ENCODE results near the gene SLC35F3. TPM values are rescaled to one million over a fixed set of nuclear protein-coding genes. Genes with fewer than 3 reads are reported as not detected.

Gene SLC35F3
- total RNA-seq, 1 experiment from 2014 or later = 22.7 TPM

- DNase-seq (ENCODE audit: low spot score) = no peak
- Histone ChIP-seq H3K9me3 (ENCODE audit: low read depth, low read length, poor library complexity, severe bottlenecking) (peaks cover 4% of the 10 kb centered on the region), H3K4me1 (ENCODE audit: insufficient read depth, low read length, poor library complexity, severe bottlenecking) (no peaks in the 10 kb centered on the region), H3K27ac (ENCODE audit: low read depth, low read length, poor library complexity, severe bottlenecking) (no peak overlapping the region), H3K36me3 (ENCODE audit: insufficient read depth, low read length, poor library complexity, severe bottlenecking) (no peaks in the 10 kb centered on the region), H3K27me3 (replicated peaks; ENCODE audit: insufficient read depth, low read depth, low read length, poor library complexity) (peaks cover 16% of the 10 kb centered on the region), H3K4me3 (ENCODE audit: low read depth, low read length, poor library complexity, severe bottlenecking) (no peak overlapping the region)
- no TSS peak for BruUV-seq (replicated peaks)
- no peak for TF ChIP-seq CTCF (conservative IDR thresholded peaks at IDR 0.05; ENCODE audit: low read depth, low read length)
- no peak for TF ChIP-seq EZH2 (IDR thresholded peaks at IDR 0.05; ENCODE audit: borderline replicate concordance, low read depth, low read length, poor library complexity, severe bottlenecking)
- POLR2A ChIA-PET (ENCODE audit: low non-redundant PET) = no interaction called here
- CTCF ChIA-PET = no interaction called here
- intact Hi-C loops (cut with micrococcal nuclease; ENCODE audit: unreplicated experiment) = no loop called here
Observed at GRCh38 chr1:233867028-233867427, 37.4 kb upstream of the SLC35F3 start.

GRCh38 chr1:233868461-233868860 is 36.0 kb upstream of the SLC35F3 start:
- POLR2A ChIA-PET (ENCODE audit: low non-redundant PET) = no interaction called here
- Histone ChIP-seq H3K36me3 (ENCODE audit: insufficient read depth, low read length, poor library complexity, severe bottlenecking) (no peaks in the 10 kb centered on the region), H3K27me3 (replicated peaks; ENCODE audit: insufficient read depth, low read depth, low read length, poor library complexity) (peaks cover 3% of the 10 kb centered on the region), H3K9me3 (ENCODE audit: low read depth, low read length, poor library complexity, severe bottlenecking) (peaks cover 4% of the 10 kb centered on the region), H3K27ac (ENCODE audit: low read depth, low read length, poor library complexity, severe bottlenecking) (no peak overlapping the region), H3K4me1 (ENCODE audit: insufficient read depth, low read length, poor library complexity, severe bottlenecking) (no peaks in the 10 kb centered on the region), H3K4me3 (ENCODE audit: low read depth, low read length, poor library complexity, severe bottlenecking) (no peak overlapping the region)
- no TSS peak for BruUV-seq (replicated peaks)
- no peak for DNase-seq (ENCODE audit: low spot score)
- CTCF ChIA-PET = no interaction called here
- intact Hi-C loops (cut with micrococcal nuclease; ENCODE audit: unreplicated experiment) = no loop called here
- TF ChIP-seq CTCF (conservative IDR thresholded peaks at IDR 0.05; ENCODE audit: low read depth, low read length) (no peak), EZH2 (IDR thresholded peaks at IDR 0.05; ENCODE audit: borderline replicate concordance, low read depth, low read length, poor library complexity, severe bottlenecking) (no peak)

GRCh38 chr1:233869680-233870079 is 34.8 kb upstream of the SLC35F3 start:
- CTCF ChIA-PET = no interaction called here
- no peaks in the 10 kb centered on the region for H3K4me1 ChIP-seq (ENCODE audit: insufficient read depth, low read length, poor library complexity, severe bottlenecking)
- TF ChIP-seq CTCF (conservative IDR thresholded peaks at IDR 0.05; ENCODE audit: low read depth, low read length) (no peak), EZH2 (IDR thresholded peaks at IDR 0.05; ENCODE audit: borderline replicate concordance, low read depth, low read length, poor library complexity, severe bottlenecking) (no peak)

More at GRCh38 chr1:233869680-233870079, 34.8 kb upstream of the SLC35F3 start:
- DNase-seq (ENCODE audit: low spot score) = no peak
- intact Hi-C loops (cut with micrococcal nuclease; ENCODE audit: unreplicated experiment) = no loop called here
- no TSS peak for BruUV-seq (replicated peaks)
- H3K9me3 ChIP-seq (ENCODE audit: low read depth, low read length, poor library complexity, severe bottlenecking) = peaks cover 4% of the 10 kb centered on the region
- no peaks in the 10 kb centered on the region for H3K36me3 ChIP-seq (ENCODE audit: insufficient read depth, low read length, poor library complexity, severe bottlenecking)
- peaks cover 8% of the 10 kb centered on the region for H3K27me3 ChIP-seq (replicated peaks; ENCODE audit: insufficient read depth, low read depth, low read length, poor library complexity)
- no peak overlapping the region for H3K4me3 ChIP-seq (ENCODE audit: low read depth, low read length, poor library complexity, severe bottlenecking)
- POLR2A ChIA-PET (ENCODE audit: low non-redundant PET) = no interaction called here
- H3K27ac ChIP-seq (ENCODE audit: low read depth, low read length, poor library complexity, severe bottlenecking) = no peak overlapping the region
